A549 treated with GW870086 at 1 μM for 4 hours (cell line): Measurements from ENCODE around the gene SNX18. TPM values are rescaled to one million over a fixed set of nuclear protein-coding genes. Genes with fewer than 3 reads are reported as not detected.

Experiments used
- total RNA-seq: library from RNA; stranded (reverse); fragments of 200-300 nt; extraction: Qiagen RNA extraction; gene quantifications from 5 replicates; pipeline ENCODE4 v1.2.3, GENCODE V29; 2022; ENCODE audit warnings: low read depth

SNX18 gene
- total RNA-seq = 5.2 to 7.4 TPM (median 6.5 TPM) in 5 replicates

GRCh38 chr5:54517512-54518145, at the start of gene SNX18:
Gene SNX18, plus strand, starts transcription at chr5:54517759. Its CDS starts 194 bp downstream, at chr5:54517953.

Other genes starting within 250 kb of the SNX18 start
- 3.4 to 6.9 TPM (median 4.3 TPM) in 5 replicates for gene ARL15, start 207.2 kb upstream of the SNX18 start, total RNA-seq
- gene HSPB3, start 62.1 kb upstream of the SNX18 start, total RNA-seq = 0.26 to 0.48 TPM (median 0.41 TPM) in 3 of 5 replicates, not detected in the others